ENCODE measurements around the gene GRIA3.

- no peak for TF ChIP-seq E2F1 (CRISPR knock-in tag; IDR thresholded peaks at IDR 0.05)
- TF ChIP-seq ZNF423 (CRISPR knock-in tag; IDR thresholded peaks at IDR 0.05), result no peak
- no peak for TF ChIP-seq ZBTB21 (CRISPR knock-in tag; IDR thresholded peaks at IDR 0.05; ENCODE audit: borderline replicate concordance)
- no peak for TF ChIP-seq CTCF (IDR thresholded peaks at IDR 0.05)
- TF ChIP-seq IRF1 (CRISPR knock-in tag; IDR thresholded peaks at IDR 0.05), result no peak
Measured at GRCh38 chrX:123308658-123309057, 124.6 kb downstream of the GRIA3 start.
